ENCODE data around the gene PGBD1.

Gene PGBD1

DNA sequence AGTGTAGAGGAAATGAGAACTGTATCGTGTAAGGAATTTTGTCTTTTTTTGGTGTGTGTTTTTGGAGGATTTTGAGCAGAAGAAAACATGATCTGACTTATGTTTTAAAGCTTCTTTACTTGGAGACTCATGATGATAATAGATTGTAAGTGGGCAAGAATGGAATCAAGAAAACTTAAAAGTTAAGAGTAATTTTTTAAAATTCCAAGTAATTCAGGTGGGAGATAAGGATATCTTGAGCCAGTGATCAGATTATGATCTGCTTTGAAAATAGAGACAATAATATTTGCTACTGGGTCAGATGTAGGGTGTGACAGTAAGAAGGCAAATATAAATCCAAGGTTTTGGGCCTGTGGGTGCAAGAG lies 13.7 kb upstream of the PGBD1 start:
- peak overlapping the region; percentile 72 for H3K4me3 ChIP-seq (replicated peaks; ENCODE audit: low read depth, low read length)
- TF ChIP-seq, protein P1, sequence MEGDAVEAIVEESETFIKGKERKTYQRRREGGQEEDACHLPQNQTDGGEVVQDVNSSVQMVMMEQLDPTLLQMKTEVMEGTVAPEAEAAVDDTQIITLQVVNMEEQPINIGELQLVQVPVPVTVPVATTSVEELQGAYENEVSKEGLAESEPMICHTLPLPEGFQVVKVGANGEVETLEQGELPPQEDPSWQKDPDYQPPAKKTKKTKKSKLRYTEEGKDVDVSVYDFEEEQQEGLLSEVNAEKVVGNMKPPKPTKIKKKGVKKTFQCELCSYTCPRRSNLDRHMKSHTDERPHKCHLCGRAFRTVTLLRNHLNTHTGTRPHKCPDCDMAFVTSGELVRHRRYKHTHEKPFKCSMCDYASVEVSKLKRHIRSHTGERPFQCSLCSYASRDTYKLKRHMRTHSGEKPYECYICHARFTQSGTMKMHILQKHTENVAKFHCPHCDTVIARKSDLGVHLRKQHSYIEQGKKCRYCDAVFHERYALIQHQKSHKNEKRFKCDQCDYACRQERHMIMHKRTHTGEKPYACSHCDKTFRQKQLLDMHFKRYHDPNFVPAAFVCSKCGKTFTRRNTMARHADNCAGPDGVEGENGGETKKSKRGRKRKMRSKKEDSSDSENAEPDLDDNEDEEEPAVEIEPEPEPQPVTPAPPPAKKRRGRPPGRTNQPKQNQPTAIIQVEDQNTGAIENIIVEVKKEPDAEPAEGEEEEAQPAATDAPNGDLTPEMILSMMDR (IDR thresholded peaks at IDR 0.05; ENCODE audit: low read depth, low read length, missing control alignments), result no peak
- no peak for DNase-seq (ENCODE audit: extremely low read depth, low read depth)

GRCh38 chr6:28269492-28269891 lies 11.9 kb upstream of the PGBD1 start:
- H3K4me3 ChIP-seq (replicated peaks; ENCODE audit: low read depth, low read length), result no peak overlapping the region
- TF ChIP-seq, protein P1 (IDR thresholded peaks at IDR 0.05; ENCODE audit: low read depth, low read length, missing control alignments), result no peak
- DNase-seq (ENCODE audit: extremely low read depth, low read depth), result no peak

DNA sequence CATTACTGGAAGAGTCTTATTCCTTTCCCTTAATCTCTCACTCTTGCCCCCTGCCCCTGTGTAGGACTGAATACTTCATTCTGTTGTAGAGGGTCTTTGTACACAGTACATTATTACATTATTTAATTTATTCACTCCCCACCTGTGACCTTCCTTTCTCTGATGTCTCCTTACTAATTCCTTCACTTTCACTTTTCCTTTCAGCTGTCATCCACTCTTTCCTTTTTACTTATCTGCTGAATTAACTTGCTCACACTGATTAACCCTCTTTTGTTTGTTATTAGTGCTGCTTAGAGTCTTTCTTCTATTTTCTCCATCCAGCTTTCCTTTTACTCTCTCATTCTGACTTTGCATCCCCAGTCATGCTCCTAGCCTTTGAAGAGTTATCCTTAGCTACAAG lies 6.5 kb upstream of the PGBD1 start:
- H3K4me3 ChIP-seq (replicated peaks; ENCODE audit: low read depth, low read length), result no peak overlapping the region
- TF ChIP-seq, protein P1 (IDR thresholded peaks at IDR 0.05; ENCODE audit: low read depth, low read length, missing control alignments), result no peak
- no peak for DNase-seq (ENCODE audit: extremely low read depth, low read depth)

DNA sequence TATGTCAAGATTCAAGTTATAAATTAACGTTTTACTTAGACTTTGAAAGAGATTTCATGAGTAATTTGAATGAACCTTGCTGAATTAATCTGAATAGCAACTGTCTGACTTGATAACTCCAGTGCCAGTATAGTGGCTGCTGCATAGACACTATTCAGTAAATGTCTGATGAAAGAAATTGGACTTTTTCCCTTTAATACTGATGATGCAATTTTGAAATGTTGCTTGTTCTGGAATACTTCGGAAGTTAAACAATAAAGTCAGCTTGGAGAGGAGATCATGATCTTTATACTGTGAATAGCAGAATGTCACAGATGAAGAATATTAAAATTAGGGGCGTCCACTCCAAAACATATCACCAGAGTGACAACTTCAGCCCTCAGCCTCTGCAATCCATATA lies 3.6 kb upstream of the PGBD1 start:
- no peak overlapping the region for H3K4me3 ChIP-seq (replicated peaks; ENCODE audit: low read depth, low read length)
- no peak for DNase-seq (ENCODE audit: extremely low read depth, low read depth)
- TF ChIP-seq, protein P1 (IDR thresholded peaks at IDR 0.05; ENCODE audit: low read depth, low read length, missing control alignments), result no peak

GRCh38 chr6:28280595-28281287 lies 631 bp upstream of the PGBD1 start:
- TF ChIP-seq, protein P1 (IDR thresholded peaks at IDR 0.05; ENCODE audit: low read depth, low read length, missing control alignments), result no peak
- peak overlapping the region; percentile 75 for H3K4me3 ChIP-seq (replicated peaks; ENCODE audit: low read depth, low read length)
- no peak for DNase-seq (ENCODE audit: extremely low read depth, low read depth)

- no peak overlapping the region for H3K4me3 ChIP-seq (replicated peaks; ENCODE audit: low read depth, low read length)
- TF ChIP-seq, protein P1 (IDR thresholded peaks at IDR 0.05; ENCODE audit: low read depth, low read length, missing control alignments), result no peak
- DNase-seq (ENCODE audit: extremely low read depth, low read depth), result no peak
These were observed 1.6 kb downstream of the PGBD1 start for GRCh38 chr6:28282926-28283325.

GRCh38 chr6:28291573-28291972 lies 10.2 kb downstream of the PGBD1 start:
- TF ChIP-seq, protein P1 (IDR thresholded peaks at IDR 0.05; ENCODE audit: low read depth, low read length, missing control alignments), result no peak
- DNase-seq (ENCODE audit: extremely low read depth, low read depth), result no peak

More at GRCh38 chr6:28291573-28291972, 10.2 kb downstream of the PGBD1 start:
- H3K4me3 ChIP-seq (replicated peaks; ENCODE audit: low read depth, low read length), result no peak overlapping the region

Data from HFF-Myc (cell line).